Activated T-cell treated with anti-CD3 and anti-CD28 coated beads for 48 hours (primary cell): ENCODE data around the gene CRYBA2.

Source experiments
- DNase-seq: peaks from one replicate; pipeline ENCODE4 v3.0.0-alpha.2; 2020; ENCODE audit warnings: low read depth

CRYBA2 gene

GRCh38 chr2:218999021-218999880, 6.0 kb upstream of the CRYBA2 start:
- DNase-seq = no peak

- DNase-seq = no peak
Observed at GRCh38 chr2:218998414-218999002, 5.3 kb upstream of the CRYBA2 start.

- no peak for DNase-seq
Observed at GRCh38 chr2:218997731-218998130, 4.5 kb upstream of the CRYBA2 start.

GRCh38 chr2:218996937-218997336, 3.7 kb upstream of the CRYBA2 start:
- DNase-seq = no peak

- DNase-seq = peak; percentile 82
Observed at GRCh38 chr2:218995972-218996711, 2.9 kb upstream of the CRYBA2 start.

GRCh38 chr2:218995561-218995960, 2.3 kb upstream of the CRYBA2 start:
- DNase-seq = no peak

- DNase-seq = no peak
Observed at GRCh38 chr2:218992703-218993344, 398 bp downstream of the CRYBA2 start.

GRCh38 chr2:218992196-218992595, 1.0 kb downstream of the CRYBA2 start:
- DNase-seq = no peak

- DNase-seq = no peak
Observed at GRCh38 chr2:218991674-218992168, 1.5 kb downstream of the CRYBA2 start.

- DNase-seq = no peak
Observed at GRCh38 chr2:218990612-218991011, 2.6 kb downstream of the CRYBA2 start.

GRCh38 chr2:218990052-218990451, 3.2 kb downstream of the CRYBA2 start:
- no peak for DNase-seq

- DNase-seq = no peak
Observed at GRCh38 chr2:218988650-218989049, 4.6 kb downstream of the CRYBA2 start.

- DNase-seq = no peak
Observed at GRCh38 chr2:218988164-218988563, 5.1 kb downstream of the CRYBA2 start.

GRCh38 chr2:218986148-218986761, 7.0 kb downstream of the CRYBA2 start:
- no peak for DNase-seq

- no peak for DNase-seq
Observed at GRCh38 chr2:218985325-218986091, 7.7 kb downstream of the CRYBA2 start.

GRCh38 chr2:218985021-218985324, 8.2 kb downstream of the CRYBA2 start, which contains the start of gene FEV:
FEV (minus strand) TSS chr2:218985184; CDS start chr2:218985075, 109 bp downstream.
- no peak for DNase-seq

GRCh38 chr2:218984239-218985020, 8.8 kb downstream of the CRYBA2 start:
- DNase-seq = no peak

- DNase-seq = no peak
Observed at GRCh38 chr2:218983934-218984238, 9.3 kb downstream of the CRYBA2 start.

GRCh38 chr2:218983263-218983933, 9.8 kb downstream of the CRYBA2 start:
- no peak for DNase-seq
